HG02973 (cell line): ENCODE data around the gene CHMP2B.
"Not testable (repeated sequence)": the region's sequence is repeated elsewhere in the genome, so short reads cannot be mapped to it uniquely, and the experiment has no call there.

Experiments
- ATAC-seq: cut with Tn5 transposase; IDR thresholded peaks from one replicate; pipeline ENCODE4 v1.9.1; 2021; ENCODE audit warnings: moderate library complexity; ENCODE audit not compliant: unreplicated experiment

Gene CHMP2B

DNA sequence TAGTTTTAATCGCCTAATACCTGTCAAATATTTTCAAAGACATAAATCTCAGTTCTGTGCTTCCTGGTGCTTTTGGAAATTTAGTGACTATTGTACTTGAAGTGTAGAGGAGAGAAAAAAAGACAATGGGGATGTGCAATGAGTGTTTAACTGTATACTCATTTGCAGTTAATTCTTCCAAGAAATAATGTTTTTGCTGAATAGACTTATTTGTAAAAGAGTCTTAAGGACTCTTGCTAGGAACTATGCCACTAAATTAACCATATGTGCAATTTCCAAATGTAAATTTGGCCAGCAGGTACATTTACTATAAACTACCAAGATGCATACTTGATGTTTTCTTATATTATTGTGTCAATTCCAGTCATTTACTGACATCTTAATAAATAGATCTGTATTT, 2.0 kb downstream of the CHMP2B start:
- ATAC-seq = no peak

DNA sequence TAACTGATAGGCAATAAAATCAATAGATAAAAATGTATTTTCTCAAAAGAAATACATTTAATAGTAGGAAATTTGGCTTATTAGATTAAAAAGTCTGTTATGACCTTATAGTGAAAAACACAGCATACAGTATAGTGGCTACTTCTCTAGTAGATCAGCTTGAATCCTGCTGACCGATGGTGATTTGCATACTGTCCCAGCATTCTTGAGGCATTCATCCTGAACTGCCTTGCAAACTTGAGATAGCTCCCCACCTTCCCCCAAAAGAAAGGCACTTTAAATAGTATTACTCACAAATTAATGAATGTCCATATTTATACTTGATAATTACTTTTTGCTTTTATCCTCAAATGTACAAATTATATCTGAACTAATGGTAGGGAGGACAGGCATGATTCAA, 6.7 kb downstream of the CHMP2B start:
- no peak for ATAC-seq

DNA sequence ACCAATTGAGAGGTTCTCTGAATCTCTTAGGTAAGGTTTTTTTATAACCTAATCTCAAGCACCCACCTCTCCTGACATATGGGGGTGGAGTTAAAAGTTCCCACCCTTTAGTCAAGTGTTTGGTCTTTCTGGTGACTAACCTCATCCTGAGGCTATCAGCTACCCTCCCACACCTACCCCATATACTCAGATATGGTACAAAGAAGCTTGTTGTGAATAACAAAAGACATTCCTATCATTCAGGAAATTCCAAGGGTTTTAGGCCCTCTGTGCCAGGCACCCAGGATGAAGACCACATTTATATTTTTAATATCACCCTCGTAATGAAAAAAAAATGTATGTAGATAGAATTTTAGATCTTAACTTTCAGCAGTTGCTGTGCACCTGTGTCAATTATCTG, 9.0 kb downstream of the CHMP2B start:
- no peak for ATAC-seq

DNA sequence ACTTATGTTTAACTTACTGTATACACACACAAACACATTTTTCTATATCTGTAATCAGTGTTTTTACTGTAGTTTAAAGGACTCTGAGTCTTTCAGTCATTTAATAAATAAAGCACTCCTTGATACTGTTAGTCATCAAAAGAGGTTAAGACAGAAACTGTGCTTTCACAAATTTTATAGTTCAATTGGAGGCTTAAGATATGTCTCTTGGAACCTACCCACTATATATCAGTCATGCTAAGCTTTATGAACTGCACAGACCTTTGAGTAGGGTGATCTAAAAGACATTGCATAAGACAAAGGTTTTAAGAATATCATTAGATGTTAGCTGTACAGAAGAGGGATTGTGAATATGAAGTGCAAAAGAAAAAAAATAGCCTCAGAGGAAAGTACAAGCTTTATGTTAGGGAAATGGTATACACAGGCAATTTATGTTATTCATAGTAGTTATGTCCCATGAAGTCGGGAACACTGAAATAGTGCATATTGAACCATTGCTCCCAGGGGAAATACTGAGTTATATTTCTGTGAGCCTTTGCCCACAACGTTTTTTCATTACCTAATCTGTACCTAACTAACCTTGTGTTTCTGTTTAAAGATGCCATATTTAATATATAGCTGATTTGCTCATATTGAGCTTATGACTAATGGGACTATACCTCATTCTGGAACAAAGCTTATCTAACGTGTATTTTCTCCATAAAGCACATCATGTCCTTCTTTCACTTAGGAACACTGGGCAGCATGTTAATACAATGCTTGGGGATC, 19.7 kb downstream of the CHMP2B start:
- no peak for ATAC-seq

DNA sequence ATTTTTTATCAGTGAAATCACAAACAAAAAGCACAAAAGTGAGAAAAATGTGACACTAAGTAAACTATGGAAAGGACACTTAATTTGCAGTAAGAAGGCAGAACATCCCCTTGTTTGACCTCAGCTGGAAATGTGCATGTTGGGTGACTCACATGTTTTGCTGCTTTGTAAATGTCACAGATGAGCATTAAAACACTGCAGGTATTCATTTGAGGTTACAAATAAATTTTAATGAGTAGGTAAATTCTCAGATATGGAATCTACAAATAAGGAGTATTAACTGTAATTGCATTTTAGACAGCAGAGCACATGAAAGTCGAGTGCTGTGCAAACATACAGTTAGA, 20.3 kb downstream of the CHMP2B start:
- no peak for ATAC-seq

DNA sequence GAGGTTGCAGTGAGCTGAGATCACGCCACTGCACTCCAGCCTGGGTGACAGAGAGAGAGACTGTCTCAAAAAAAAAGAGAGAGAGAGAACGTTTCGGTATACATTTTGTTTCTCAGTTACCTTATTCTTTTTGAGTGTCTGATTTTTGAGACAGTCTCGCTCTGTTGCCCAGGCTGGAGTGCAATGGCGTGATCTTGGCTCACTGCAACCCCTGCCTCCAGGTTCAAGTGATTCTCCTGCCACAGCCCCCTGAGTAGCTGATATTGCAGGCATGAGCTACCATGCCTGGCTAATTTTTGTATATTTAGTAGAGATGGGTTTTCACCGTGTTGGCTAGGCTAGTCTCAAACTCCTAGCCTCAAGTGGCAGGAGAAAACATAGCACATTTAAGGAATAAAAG, 21.1 kb downstream of the CHMP2B start:
- ATAC-seq = not testable (repeated sequence)

DNA sequence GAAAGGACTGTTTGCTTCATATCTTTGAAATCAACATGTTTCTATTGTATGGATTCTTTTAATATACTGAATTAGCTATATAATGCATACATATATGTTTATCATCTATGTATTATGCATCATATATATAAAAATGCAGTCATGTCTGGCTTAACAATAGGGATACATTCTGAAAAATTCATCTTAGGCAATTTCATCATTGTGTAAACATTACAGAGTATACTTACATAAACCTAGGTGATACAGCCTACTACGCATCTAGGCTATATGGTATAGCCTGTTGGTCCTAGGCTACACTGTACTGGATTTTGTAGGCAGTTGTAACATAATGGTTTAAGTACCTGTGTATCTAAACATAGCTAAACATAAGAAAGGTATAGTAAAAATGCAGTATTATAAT, 21.7 kb downstream of the CHMP2B start:
- ATAC-seq = no peak

DNA sequence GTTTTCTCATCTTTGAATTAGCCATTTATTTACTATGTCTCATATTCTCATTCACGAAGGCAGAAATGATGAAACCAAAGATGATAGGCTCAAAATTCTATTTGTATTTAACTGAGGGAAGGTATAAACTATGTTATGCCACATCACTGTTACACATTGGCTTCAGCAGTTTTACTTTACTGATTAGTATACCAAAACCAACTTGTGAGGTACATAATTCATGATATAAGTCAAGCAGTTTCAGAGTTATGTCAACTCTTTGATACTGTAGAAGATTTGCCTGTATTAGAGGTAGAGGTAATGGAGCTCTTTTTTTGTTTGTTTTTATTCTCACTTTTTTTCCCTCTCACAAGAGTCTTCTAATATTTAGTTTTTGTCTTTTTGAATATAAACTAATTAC, 22.9 kb downstream of the CHMP2B start:
- ATAC-seq = no peak

DNA sequence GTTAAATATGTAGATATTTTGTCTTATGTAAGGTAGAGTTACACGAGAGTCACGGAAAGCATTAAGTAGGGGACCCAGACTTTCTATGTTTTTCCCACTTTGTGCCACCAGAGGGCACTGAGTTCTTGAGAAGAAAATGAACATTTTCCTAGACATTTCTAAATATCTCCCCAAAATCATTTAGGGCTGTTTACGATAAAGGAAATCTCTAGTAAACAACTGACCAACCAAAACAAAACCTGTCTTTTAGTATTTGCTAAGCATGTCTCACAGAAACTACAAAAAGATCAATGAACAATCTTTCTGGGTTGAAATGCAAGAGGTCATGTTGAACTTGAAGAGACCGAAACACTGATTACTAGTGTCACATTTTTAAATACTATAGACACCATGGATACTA, 33.2 kb downstream of the CHMP2B start:
- ATAC-seq = peak; percentile 67

DNA sequence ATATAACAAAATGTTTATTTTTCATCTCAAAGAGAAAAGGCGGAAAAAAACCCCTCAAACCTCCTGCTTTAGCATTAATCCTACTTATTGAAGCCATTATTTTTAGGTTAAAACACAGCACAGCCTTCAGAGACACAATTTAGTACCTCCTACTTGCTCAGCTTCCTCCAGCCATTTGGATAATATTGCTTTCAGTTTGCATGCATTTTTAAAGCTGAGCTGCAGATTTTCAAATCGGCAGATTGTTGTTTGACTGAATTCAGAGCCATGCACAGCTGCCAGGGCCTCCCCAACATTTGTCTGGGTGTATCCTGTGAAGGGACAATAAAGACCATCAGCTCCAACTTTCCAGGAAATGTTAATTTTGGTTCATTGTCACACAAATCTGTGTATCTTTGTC, 34.8 kb downstream of the CHMP2B start:
- no peak for ATAC-seq

DNA sequence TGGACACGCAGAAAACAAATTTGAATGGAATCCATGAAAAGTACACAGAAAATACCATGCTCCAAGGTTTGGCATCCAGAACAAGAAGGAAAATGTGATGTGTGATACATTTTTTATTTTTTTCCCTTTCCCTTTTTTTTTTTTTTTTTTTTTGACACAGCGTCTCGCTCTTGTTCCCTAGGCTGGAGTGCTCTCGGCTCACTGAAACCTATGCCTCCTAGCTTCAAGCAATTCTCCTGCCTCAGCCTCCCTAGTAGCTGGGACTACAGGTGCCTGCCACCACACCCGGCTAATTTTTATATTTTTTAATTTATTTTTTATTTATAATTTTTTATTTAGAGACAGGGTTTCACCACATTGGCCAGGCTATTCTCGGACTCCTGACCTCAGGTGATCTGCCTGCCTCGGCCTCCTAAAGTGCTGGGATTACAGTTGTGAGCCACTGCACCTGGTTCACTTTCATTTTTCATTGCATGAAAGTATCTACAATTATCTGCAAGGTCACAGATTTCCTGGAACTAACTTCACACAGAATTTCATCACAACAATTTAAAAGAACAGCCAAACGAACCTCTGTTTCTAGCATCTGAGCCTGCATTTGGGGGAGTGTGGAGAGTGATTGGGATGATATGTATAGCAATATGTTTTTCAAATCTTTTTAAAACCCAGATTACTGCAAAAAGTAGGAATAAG, 41.0 kb downstream of the CHMP2B start:
- ATAC-seq = no peak

DNA sequence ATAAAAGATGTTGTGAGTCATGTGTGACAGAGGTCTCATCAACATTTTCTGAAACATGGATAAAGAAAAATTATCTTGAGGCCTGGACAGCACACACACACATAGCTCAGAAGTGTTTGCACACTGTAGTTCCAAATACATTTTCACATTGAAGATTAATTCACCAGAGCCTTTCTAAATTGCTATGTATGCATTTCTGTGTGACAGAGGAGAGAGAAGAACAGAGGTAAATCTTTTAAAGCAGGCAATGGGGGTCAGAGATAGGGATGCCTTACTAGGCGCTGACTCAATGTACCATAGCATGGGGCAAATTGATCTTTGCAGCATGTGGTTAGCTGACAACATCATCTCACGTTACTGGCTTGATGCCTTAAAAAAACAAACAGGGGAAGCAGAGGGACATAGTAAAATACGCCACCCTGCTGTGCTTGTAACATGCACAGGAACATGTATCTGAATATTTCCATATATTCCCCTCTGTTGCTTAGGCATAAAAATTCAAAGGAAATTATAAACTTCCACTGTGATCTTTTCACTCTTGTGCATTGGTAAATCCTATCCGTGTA, 41.6 kb downstream of the CHMP2B start:
- ATAC-seq = no peak

DNA sequence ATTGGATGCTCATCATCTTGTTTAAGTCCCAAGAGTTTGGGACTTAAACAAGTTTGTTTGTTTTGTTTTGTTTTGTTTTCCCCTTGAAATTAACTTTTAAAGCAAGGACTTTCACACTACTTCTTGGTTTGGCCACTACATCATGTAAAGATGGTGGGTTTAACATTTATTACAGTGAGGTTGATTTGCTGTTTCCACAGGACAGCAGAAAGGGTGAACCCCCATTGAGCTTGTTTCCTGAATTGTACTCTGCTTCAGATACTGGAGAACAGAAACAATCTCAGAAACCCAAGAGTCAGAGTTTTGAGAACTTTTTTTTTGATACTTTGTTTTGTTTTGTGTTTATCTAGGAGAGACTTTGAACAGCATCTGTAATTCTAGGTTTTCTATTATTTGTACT, 42.6 kb downstream of the CHMP2B start:
- no peak for ATAC-seq

DNA sequence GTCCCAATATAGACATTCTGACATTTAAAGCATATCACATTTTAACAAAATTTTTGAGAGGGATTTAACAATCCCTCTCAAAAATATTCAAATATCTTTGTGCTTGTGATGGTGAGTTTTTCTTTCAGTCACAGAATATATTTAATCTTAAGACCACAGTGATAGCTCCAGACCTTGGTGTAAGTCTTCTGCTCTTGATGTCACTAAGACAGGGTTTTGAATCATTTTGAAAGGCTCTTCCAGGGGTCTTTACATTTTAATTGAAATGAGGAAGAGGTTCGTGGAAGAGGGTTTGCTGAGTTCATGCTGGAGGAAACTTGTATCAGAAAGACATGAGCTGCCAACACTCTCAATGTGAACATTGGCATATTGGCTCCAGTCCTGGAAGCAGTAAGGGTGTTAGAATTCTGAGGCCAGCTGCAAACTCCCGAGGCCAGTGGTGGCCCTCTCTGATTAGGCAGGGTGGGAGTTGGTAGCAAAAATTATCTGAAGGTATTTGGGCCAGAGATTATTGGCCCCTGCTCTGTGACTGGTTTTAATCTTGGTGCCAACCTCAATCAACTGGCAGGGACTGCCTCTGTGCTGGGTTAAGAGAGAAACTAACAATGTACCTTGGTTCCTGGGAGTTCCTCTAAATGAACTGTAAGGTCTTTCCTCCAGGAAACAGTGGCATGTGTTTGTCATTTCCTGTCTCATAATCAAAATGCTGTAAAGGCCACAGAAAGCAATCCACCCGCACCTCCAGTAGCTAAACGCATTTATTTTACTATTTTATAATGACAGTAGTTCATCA, 44.0 kb downstream of the CHMP2B start:
- ATAC-seq = no peak

DNA sequence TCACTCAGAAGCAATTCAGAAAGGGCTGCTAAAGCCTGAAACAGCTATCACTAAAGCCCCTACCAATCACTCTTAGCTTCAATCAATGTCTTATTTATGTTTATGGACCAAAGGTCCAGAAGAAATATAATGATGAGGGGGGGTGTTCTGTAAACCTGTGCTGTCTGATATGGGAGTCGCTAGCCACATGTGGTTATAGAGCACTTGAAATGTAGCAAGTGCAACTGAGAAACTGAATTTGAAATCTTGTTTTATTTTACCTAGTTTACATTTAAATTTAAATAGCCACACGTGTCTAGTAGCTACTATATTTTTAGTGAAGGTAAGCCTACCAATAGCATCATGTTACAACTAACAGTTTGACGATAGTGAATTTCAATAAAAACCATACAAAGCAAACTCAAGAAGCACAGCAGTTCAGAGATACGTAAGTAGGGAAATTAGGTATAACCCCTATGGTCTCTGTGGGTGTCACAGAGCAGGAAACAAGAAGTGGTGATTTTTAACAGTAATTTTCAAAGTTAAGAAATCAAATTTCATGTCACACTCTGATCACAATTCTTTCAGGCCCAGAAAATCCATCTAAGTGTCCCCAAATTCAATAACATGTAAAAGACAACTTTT, 45.7 kb downstream of the CHMP2B start:
- ATAC-seq = peak; percentile 82

DNA sequence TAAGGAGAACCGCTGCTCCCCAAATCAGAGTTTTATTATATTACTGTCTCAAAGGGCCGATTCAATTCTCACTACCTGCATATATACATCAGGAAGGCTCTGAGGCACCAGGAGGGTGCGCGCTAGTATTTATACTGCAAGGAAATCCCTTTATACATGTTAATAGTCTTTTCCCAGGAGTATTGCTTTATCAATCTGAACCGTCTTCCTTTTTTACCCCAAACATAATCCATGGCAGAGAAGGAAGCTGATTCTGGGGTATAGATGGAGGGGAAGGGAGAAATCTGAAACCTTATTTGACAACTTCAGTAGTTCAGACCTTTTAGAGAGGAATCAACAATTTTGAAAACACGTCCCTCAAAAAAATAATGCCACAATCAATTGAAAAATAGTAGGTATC, 49.4 kb downstream of the CHMP2B start, which contains the start of gene POU1F1:
Gene POU1F1 (minus strand): TSS at position 101 of the 400 bp plus-strand sequence. CDS start 122 bp downstream, outside the sequence.
- ATAC-seq = no peak

DNA sequence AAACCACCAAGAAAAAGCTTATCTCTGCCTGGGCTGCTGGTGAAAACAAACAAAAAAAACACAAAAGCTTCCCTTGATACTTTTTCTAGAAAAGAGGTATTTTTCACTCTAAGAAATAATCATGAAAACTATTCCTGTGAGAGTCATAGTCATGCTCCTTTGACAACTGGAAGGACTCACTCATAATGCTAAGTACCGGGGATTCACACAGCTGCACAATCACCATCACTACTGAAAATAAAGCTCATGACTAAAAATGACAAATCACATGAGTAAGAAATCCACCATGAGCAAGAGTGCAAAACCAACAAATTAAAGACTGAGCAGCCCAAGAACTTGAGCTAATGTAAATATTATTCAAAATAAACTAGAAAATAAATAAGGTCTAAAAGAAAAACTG, 59.9 kb downstream of the CHMP2B start:
- ATAC-seq = peak; percentile 87

DNA sequence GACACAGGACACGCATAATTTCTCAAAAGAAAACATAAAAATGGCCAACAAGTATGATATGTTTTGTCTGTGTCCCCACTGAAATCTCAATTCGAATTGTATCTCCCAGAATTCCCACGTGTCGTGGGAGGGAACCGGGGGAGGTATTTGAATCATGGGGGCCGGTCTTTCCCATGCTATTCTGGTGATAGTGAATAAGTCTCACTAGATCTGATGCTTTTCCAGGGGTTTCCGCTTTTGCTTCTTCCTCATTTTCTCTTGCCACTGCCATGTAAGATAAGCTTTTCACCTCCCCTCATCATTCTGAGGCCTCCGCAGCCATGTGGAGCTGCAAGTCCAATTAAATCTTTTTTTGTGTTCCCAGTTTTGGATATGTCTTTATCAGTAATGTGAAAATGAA, 61.3 kb downstream of the CHMP2B start:
- no peak for ATAC-seq

DNA sequence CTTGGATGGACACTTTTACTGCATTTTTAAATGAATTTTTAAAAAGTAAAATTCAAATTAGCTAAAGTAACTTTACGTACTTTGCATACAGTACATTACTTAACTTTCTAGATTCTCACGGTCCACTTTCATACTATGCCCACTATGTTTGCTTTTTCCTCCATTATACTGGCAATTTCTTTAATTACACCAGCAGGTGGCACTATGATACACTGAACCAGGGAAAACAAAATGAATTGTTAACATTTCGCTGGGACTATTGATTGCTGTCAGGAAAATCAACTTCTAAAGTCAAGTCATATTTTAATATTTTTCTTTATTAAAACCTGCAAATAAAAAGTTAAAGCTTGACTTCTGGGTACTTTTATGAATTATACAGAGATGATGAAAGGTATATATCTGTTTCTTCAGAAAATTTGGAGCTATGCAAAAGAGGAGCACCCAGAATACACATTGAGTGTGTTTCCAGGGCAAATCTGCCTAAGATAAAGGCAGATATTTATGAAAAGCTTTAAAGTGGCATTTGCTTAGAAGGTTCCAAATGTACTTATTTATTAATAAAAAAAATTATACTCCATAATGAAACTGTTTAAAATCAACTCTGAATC, 71.1 kb downstream of the CHMP2B start:
- ATAC-seq = peak; percentile 84

DNA sequence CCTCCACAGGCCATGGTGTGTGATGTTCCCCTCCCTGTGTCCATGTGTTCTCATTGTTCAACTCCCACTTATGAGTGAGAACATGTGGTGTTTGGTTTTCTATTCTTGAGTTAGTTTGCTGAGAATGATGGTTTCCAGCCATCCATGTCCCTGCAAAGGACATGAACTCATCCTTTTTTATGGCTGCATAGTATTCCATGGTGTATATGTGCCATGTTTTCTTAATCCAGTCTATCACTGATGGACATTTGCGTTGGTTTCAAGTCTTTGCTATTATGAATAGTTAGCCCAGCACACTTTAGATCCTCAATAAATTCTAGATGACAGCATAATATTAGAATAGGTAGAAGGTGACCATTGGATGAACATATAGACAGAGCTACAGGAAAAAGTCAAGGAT, 77.9 kb downstream of the CHMP2B start:
- ATAC-seq = not testable (repeated sequence)
